IPS-15b (cell line): ENCODE measurements around the gene ZNF432.

Experiments
- H3K27me3 ChIP-seq: one replicate; pipeline ENCODE4 v1.6.1; 2013; ENCODE audit warnings: low read length; ENCODE audit not compliant: control insufficient read depth, insufficient read depth
- H3K36me3 ChIP-seq: one replicate; pipeline ENCODE4 v1.6.1; 2013; ENCODE audit warnings: low read length; ENCODE audit not compliant: control insufficient read depth, insufficient read depth
- H3K4me1 ChIP-seq: one replicate; pipeline ENCODE4 v1.6.1; 2013; ENCODE audit warnings: mild to moderate bottlenecking, low read length; ENCODE audit not compliant: control insufficient read depth, insufficient read depth
- H3K4me3 ChIP-seq: one replicate; pipeline ENCODE4 v1.5.1; 2013; ENCODE audit warnings: low read depth, low read length
- H3K9ac ChIP-seq: one replicate; pipeline ENCODE4 v1.6.1; 2013; ENCODE audit warnings: low read depth, mild to moderate bottlenecking, low read length
- H3K9me3 ChIP-seq: one replicate; pipeline ENCODE4 v1.6.1; 2013; ENCODE audit warnings: mild to moderate bottlenecking, low read length; ENCODE audit not compliant: control insufficient read depth, insufficient read depth

The ZNF432 gene

GRCh38 chr19:51994048-51994644 is 54.5 kb downstream of the ZNF432 start:
- H3K4me1 ChIP-seq, result no peaks in the 10 kb centered on the region
- H3K27me3 ChIP-seq, result no peaks in the 10 kb centered on the region
- peaks cover 47% of the 10 kb centered on the region for H3K9me3 ChIP-seq
- no peak overlapping the region for H3K9ac ChIP-seq
- H3K4me3 ChIP-seq, result no peak overlapping the region
- peaks cover 29% of the 10 kb centered on the region for H3K36me3 ChIP-seq

DNA sequence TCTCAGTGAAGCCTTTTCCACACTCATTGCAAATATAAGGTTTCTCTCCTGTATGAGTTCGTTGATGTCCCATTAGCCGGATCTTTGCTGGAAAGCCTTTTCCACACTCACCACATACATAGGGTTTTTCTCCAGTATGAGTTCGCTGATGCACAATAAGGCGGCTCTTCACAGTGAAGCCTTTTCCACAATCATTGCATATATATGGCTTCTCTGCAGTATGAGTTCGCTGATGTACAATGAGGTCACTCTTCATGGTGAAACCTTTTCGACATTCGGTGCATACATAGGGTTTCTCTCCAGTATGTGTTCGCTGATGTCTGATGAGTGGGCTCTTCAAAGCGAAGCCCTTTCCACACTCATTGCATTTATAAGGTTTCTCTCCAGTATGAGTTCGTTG is 55.2 kb downstream of the ZNF432 start:
- H3K27me3 ChIP-seq, result no peaks in the 10 kb centered on the region
- H3K9me3 ChIP-seq, result peaks cover 46% of the 10 kb centered on the region
- H3K4me1 ChIP-seq, result no peaks in the 10 kb centered on the region
- no peak overlapping the region for H3K9ac ChIP-seq
- H3K36me3 ChIP-seq, result peaks cover 28% of the 10 kb centered on the region
- no peak overlapping the region for H3K4me3 ChIP-seq

GRCh38 chr19:51986309-51987291 is 62.0 kb downstream of the ZNF432 start, which contains the start of gene ZNF350:
Gene ZNF350, minus strand, starts transcription at chr19:51986840. Its CDS starts 12,480 bp downstream, at chr19:51974360.
- Histone ChIP-seq H3K36me3 (no peaks in the 10 kb centered on the region), H3K4me1 (no peaks in the 10 kb centered on the region), H3K9me3 (no peaks in the 10 kb centered on the region), H3K9ac (peak within 1 kb of the TSS; percentile 82), H3K27me3 (no peaks in the 10 kb centered on the region), H3K4me3 (peak within 1 kb of the TSS; percentile 99)

GRCh38 chr19:51983361-51983760 is 65.3 kb downstream of the ZNF432 start:
- no peaks in the 10 kb centered on the region for H3K9me3 ChIP-seq
- H3K4me3 ChIP-seq, result no peak overlapping the region

More at GRCh38 chr19:51983361-51983760, 65.3 kb downstream of the ZNF432 start:
- Histone ChIP-seq H3K9ac (no peak overlapping the region), H3K4me1 (no peaks in the 10 kb centered on the region), H3K36me3 (no peaks in the 10 kb centered on the region), H3K27me3 (no peaks in the 10 kb centered on the region)
